HepG2 (cell line): ENCODE data around the gene FGF19. TPM values are rescaled to one million over a fixed set of nuclear protein-coding genes. Genes with fewer than 3 reads are reported as not detected.

Source experiments
- AHR ChIP-seq: IDR thresholded peaks from 2 replicates; pipeline ENCODE4 v1.6.1; 2018; ENCODE audit warnings: missing genetic modification reagents, missing compliant biosample characterization
- ARID2 ChIP-seq: sonication (generic); formaldehyde crosslinking; IDR thresholded peaks from 2 replicates; pipeline ENCODE4 v1.8.1; 2022; ENCODE audit warnings: mild to moderate bottlenecking, missing genetic modification reagents, borderline replicate concordance
- ARNT ChIP-seq: fragments of 450-650 bp; IDR thresholded peaks from 2 replicates; pipeline ENCODE4 v1.6.1; 2017
- ATM ChIP-seq: fragments of 450-650 bp; IDR thresholded peaks from 2 replicates; pipeline ENCODE4 v1.7.1; 2017; ENCODE audit warnings: mild to moderate bottlenecking, borderline replicate concordance
- HDAC6 ChIP-seq: fragments of 200-600 bp; sonication (generic); IDR thresholded peaks from 2 replicates; pipeline ENCODE4 v1.7.0; 2017; ENCODE audit warnings: mild to moderate bottlenecking, antibody characterized with exemption, low read length, low read depth
- HNF4A ChIP-seq: sonication (generic); formaldehyde crosslinking; IDR thresholded peaks from 2 replicates; pipeline ENCODE4 v1.4.0; 2020; ENCODE audit warnings: missing genetic modification reagents
- MAF1 ChIP-seq: sonication (generic); formaldehyde crosslinking; IDR thresholded peaks from 2 replicates; pipeline ENCODE4 v1.5.0; 2020; ENCODE audit warnings: missing genetic modification reagents, borderline replicate concordance
- MZF1 ChIP-seq: sonication (generic); formaldehyde crosslinking; IDR thresholded peaks from 2 replicates; pipeline ENCODE4 v1.8.1; 2023; ENCODE audit warnings: mild to moderate bottlenecking, missing genetic modification reagents, borderline replicate concordance
- NR2C2 ChIP-seq: sonication (generic); formaldehyde crosslinking; IDR thresholded peaks from 2 replicates; pipeline ENCODE4 v1.4.0; 2020; ENCODE audit warnings: missing genetic modification reagents, mild to moderate bottlenecking, moderate library complexity, borderline replicate concordance
- POLR2G ChIP-seq: fragments of 200-400 bp; formaldehyde crosslinking; IDR thresholded peaks from 2 replicates; pipeline ENCODE4 v1.6.1; 2018; ENCODE audit warnings: mild to moderate bottlenecking, low read depth, low read length, moderate library complexity
- REPIN1 ChIP-seq: sonication (generic); formaldehyde crosslinking; IDR thresholded peaks from 2 replicates; pipeline ENCODE4 v1.8.0; 2022; ENCODE audit warnings: missing genetic modification reagents, low read depth, mild to moderate bottlenecking, borderline replicate concordance
- SMAD1 ChIP-seq: sonication (generic); formaldehyde crosslinking; IDR thresholded peaks from 2 replicates; pipeline ENCODE4 v1.4.0; 2020; ENCODE audit warnings: missing genetic modification reagents, low read depth, mild to moderate bottlenecking, borderline replicate concordance
- SRSF9 ChIP-seq: fragments of 200-400 bp; formaldehyde crosslinking; IDR thresholded peaks from 2 replicates; pipeline ENCODE4 v1.6.1; 2018; ENCODE audit warnings: borderline replicate concordance, mild to moderate bottlenecking, low read depth, low read length; ENCODE audit not compliant: insufficient read depth, poor library complexity, severe bottlenecking
- TIGD3 ChIP-seq: sonication (generic); formaldehyde crosslinking; IDR thresholded peaks from 2 replicates; pipeline ENCODE4 v1.5.1; 2020; ENCODE audit warnings: mild to moderate bottlenecking, missing genetic modification reagents, borderline replicate concordance
- YEATS4 ChIP-seq: sonication (generic); formaldehyde crosslinking; IDR thresholded peaks from 2 replicates; pipeline ENCODE4 v1.4.0; 2020; ENCODE audit warnings: missing genetic modification reagents, borderline replicate concordance
- ZBTB34 ChIP-seq: sonication (generic); formaldehyde crosslinking; IDR thresholded peaks from 2 replicates; pipeline ENCODE4 v1.8.0; 2022; ENCODE audit warnings: mild to moderate bottlenecking, missing genetic modification reagents
- ZNF124 ChIP-seq: sonication (generic); formaldehyde crosslinking; IDR thresholded peaks from 2 replicates; pipeline ENCODE4 v1.4.0; 2020; ENCODE audit warnings: missing genetic modification reagents
- ZNF430 ChIP-seq: sonication (generic); formaldehyde crosslinking; IDR thresholded peaks from 2 replicates; pipeline ENCODE4 v1.9.0; 2021; ENCODE audit warnings: mild to moderate bottlenecking, missing genetic modification reagents
- ZNF460 ChIP-seq: sonication (generic); formaldehyde crosslinking; IDR thresholded peaks from 2 replicates; pipeline ENCODE4 v1.5.1; 2020; ENCODE audit warnings: missing genetic modification reagents, mild to moderate bottlenecking, borderline replicate concordance
- ZNF761 ChIP-seq: sonication (generic); formaldehyde crosslinking; conservative IDR thresholded peaks from 2 replicates; pipeline ENCODE4 v1.4.0; 2020; ENCODE audit warnings: mild to moderate bottlenecking, missing genetic modification reagents
- polyA plus RNA-seq, 8 experiments: library from polyadenylated mRNA; depleted of rRNA in 3 of 8; stranded (reverse) in 7 of 8; unstranded in 1 of 8; fragments of >200 nt; fragmentation: Illumina TruSeq in 4 of 8; extraction: Trizol in 4 of 8; gene quantifications; 2 replicates each; pipeline versions ENCODE4 v1.2.1 to v1.2.3, GENCODE V29; 2011 to 2016; ENCODE audit warnings: low read depth in 4 of 8, missing spikeins in 1 of 8, mixed read lengths in 1 of 8; ENCODE audit not compliant: insufficient read depth in 1 of 8
- total RNA-seq, 5 experiments: library from RNA; depleted of rRNA; stranded (reverse); fragments of >200 nt; fragmentation: Illumina TruSeq; extraction: Trizol; gene quantifications; 2 replicates each; pipeline ENCODE4 v1.2.3, GENCODE V29; 2016; ENCODE audit warnings: low read depth in 1 of 5
- TF ChIP-seq, protein P1 (sequence below): sonication (generic); formaldehyde crosslinking; IDR thresholded peaks from 2 replicates; pipeline ENCODE4 v1.8.1; 2023; ENCODE audit warnings: mild to moderate bottlenecking, missing genetic modification reagents
- TF ChIP-seq, protein P2 (sequence below): sonication (generic); formaldehyde crosslinking; IDR thresholded peaks from 2 replicates; pipeline ENCODE4 v1.5.0; 2020; ENCODE audit warnings: mild to moderate bottlenecking, missing genetic modification reagents

Gene FGF19
- total and polyA plus RNA-seq, 2 of the 13 experiments (the other 11 are each of a cell fraction or from before 2014, with no cell fraction given) = 0.07 TPM; not detected in 1

DNA sequence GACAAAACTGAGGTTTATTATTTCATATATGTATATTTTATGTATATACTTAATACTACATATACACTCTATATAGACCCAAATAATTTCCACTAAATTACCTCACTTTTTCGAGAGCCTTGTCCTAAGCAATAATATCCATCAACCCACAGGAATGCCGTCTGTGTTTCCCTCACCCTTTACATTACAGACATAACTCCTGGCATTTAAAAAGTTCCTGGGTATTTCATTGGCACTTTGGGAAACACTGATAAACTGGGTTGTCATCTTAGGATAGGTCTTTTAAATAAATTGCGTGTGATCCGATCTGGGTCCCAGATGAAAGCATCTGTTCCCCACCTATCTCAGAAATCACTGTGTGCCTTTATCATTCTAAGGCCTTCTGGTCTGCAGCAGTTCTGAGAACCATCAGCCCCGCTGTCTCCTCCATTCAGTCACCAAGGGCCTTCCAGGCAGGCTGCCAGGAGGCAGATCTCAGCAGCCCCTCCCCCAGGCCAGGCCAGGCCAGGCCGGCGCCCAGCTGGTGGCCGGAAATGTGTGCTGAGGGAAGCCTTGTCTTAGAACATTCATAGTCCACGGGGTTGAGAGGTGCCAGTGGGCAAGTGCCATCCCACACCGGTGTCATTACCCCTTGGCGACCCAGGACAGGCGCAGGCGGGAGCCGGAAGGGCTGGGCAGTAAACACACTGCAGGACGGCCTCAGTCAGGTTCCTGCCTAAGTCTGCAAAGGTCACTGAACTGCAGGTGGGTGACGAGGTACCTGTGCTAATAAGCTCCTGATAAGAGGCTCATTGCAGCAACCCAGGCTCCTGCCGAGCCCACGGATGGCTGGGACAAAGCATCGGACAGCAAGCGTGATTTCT is 3.3 kb downstream of the FGF19 start (continued):
- TF ChIP-seq TIGD3 (no peak), HDAC6 (no peak), ARID2 (CRISPR knock-in tag) (no peak), MAF1 (CRISPR knock-in tag) (no peak), NR2C2 (no peak), HNF4A (CRISPR knock-in tag) (peak; percentile 56), ZBTB34 (CRISPR knock-in tag) (no peak), ATM (no peak), ZNF430 (CRISPR knock-in tag) (no peak), SRSF9 (no peak), ZNF761 (CRISPR knock-in tag) (no peak), POLR2G (0 out of 2 replicates have a peak, but pooled peaks have one; percentile 33), ZNF124 (no peak), SMAD1 (CRISPR knock-in tag) (no peak), MZF1 (no peak), REPIN1 (CRISPR knock-in tag) (no peak), AHR (CRISPR knock-in tag) (0 out of 2 replicates have a peak, but pooled peaks have one; percentile 46), ZNF460 (no peak), ARNT (no peak), YEATS4 (CRISPR knock-in tag) (no peak)
- TF ChIP-seq, protein P1, sequence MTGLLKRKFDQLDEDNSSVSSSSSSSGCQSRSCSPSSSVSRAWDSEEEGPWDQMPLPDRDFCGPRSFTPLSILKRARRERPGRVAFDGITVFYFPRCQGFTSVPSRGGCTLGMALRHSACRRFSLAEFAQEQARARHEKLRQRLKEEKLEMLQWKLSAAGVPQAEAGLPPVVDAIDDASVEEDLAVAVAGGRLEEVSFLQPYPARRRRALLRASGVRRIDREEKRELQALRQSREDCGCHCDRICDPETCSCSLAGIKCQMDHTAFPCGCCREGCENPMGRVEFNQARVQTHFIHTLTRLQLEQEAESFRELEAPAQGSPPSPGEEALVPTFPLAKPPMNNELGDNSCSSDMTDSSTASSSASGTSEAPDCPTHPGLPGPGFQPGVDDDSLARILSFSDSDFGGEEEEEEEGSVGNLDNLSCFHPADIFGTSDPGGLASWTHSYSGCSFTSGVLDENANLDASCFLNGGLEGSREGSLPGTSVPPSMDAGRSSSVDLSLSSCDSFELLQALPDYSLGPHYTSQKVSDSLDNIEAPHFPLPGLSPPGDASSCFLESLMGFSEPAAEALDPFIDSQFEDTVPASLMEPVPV (CRISPR knock-in tag) = no peak
- TF ChIP-seq, protein P2, sequence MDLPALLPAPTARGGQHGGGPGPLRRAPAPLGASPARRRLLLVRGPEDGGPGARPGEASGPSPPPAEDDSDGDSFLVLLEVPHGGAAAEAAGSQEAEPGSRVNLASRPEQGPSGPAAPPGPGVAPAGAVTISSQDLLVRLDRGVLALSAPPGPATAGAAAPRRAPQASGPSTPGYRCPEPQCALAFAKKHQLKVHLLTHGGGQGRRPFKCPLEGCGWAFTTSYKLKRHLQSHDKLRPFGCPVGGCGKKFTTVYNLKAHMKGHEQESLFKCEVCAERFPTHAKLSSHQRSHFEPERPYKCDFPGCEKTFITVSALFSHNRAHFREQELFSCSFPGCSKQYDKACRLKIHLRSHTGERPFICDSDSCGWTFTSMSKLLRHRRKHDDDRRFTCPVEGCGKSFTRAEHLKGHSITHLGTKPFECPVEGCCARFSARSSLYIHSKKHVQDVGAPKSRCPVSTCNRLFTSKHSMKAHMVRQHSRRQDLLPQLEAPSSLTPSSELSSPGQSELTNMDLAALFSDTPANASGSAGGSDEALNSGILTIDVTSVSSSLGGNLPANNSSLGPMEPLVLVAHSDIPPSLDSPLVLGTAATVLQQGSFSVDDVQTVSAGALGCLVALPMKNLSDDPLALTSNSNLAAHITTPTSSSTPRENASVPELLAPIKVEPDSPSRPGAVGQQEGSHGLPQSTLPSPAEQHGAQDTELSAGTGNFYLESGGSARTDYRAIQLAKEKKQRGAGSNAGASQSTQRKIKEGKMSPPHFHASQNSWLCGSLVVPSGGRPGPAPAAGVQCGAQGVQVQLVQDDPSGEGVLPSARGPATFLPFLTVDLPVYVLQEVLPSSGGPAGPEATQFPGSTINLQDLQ (CRISPR knock-in tag) = 0 out of 2 replicates have a peak, but pooled peaks have one; percentile 41
